IPS DF 4.7 (cell line): Measurements from ENCODE around the gene KLHL11.

ENCODE experiments used
- DNase-seq: peaks from one replicate; pipeline ENCODE4 v3.0.0-alpha.2; 2013; ENCODE audit warnings: low spot score; ENCODE audit errors: extremely low read depth

Gene KLHL11

GRCh38 chr17:41864836-41865595 lies at the start of gene KLHL11:
Gene KLHL11, minus strand, starts transcription at chr17:41865423. Its CDS starts 53 bp downstream, at chr17:41865370.
- peak; percentile 49 for DNase-seq

GRCh38 chr17:41915020-41915419 lies 49.8 kb upstream of the KLHL11 start:
- DNase-seq = no peak

GRCh38 chr17:41914358-41914766 lies 49.1 kb upstream of the KLHL11 start:
- DNase-seq = no peak

GRCh38 chr17:41913798-41914197 lies 48.6 kb upstream of the KLHL11 start:
- no peak for DNase-seq

GRCh38 chr17:41912925-41913324 lies 47.7 kb upstream of the KLHL11 start:
- no peak for DNase-seq

GRCh38 chr17:41910701-41911391 lies 45.6 kb upstream of the KLHL11 start:
- DNase-seq = no peak

GRCh38 chr17:41909088-41909487 lies 43.9 kb upstream of the KLHL11 start:
- DNase-seq = no peak

- no peak for DNase-seq
Observed at GRCh38 chr17:41907633-41908539, 42.7 kb upstream of the KLHL11 start.

GRCh38 chr17:41907185-41907556 lies 41.9 kb upstream of the KLHL11 start:
- DNase-seq = no peak

- no peak for DNase-seq
Observed at GRCh38 chr17:41906465-41907184, 41.4 kb upstream of the KLHL11 start.

GRCh38 chr17:41905172-41905571 lies 39.9 kb upstream of the KLHL11 start:
- no peak for DNase-seq

- DNase-seq = no peak
Observed at GRCh38 chr17:41904242-41904841, 39.1 kb upstream of the KLHL11 start.

- DNase-seq = no peak
Observed at GRCh38 chr17:41901646-41902045, 36.4 kb upstream of the KLHL11 start.

GRCh38 chr17:41896726-41897125 lies 31.5 kb upstream of the KLHL11 start:
- DNase-seq = no peak

- no peak for DNase-seq
Observed at GRCh38 chr17:41895617-41896016, 30.4 kb upstream of the KLHL11 start.

- no peak for DNase-seq
Observed at GRCh38 chr17:41894791-41895331, 29.6 kb upstream of the KLHL11 start.

GRCh38 chr17:41893384-41893783 lies 28.2 kb upstream of the KLHL11 start:
- no peak for DNase-seq

- no peak for DNase-seq
Observed at GRCh38 chr17:41892021-41892376, 26.8 kb upstream of the KLHL11 start.

GRCh38 chr17:41891135-41892020 lies 26.2 kb upstream of the KLHL11 start:
- no peak for DNase-seq
